NCI-H2107 (cell line): ENCODE results near the gene CAMSAP1.

Experiments used
- DNase-seq: peaks from one replicate; lab custom pipeline; 2025; lab: John Stamatoyannopoulos, UW

CAMSAP1 gene

DNA sequence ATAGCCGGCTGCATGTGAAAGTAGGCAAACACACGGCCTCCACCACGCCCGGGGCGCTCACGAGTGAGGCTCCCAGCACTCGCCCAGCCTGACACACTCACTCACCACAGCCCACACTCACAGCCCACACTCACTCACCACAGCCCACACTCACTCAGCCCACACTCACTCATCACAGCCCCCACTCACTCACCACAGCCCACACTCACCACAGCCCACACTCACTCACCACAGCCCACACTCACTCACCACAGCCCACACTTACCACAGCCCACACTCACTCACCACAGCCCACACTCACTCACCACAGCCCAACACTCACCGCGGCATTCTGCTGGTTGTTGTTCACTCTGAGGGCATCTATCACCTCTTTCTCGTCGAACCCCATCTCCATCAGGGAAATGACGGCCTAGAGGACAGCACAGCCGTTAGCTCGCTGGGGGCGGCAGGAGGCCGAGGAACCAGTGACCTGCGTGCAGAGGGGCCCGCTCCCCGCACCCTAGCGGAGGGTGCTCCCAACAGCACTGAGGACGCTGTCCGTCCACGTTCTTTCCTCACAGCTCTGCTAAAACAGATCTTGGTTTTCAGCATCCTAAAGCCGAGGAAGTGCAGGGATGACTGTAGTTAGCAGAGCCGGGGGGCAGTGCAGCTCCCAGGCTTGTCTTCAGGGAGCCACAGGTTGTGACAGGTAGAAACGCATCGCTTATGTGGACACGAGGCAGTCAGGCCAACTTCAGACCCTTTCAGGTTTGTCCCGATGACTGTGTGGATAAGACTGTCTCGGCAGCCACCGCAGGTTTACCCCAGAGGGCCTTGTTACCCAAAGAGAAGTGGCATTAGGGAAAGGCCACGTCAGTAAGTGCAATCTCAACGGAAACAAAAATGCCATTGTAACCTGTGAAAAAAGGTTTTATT, 32.3 kb upstream of the CAMSAP1 start:
- no peak for DNase-seq

DNA sequence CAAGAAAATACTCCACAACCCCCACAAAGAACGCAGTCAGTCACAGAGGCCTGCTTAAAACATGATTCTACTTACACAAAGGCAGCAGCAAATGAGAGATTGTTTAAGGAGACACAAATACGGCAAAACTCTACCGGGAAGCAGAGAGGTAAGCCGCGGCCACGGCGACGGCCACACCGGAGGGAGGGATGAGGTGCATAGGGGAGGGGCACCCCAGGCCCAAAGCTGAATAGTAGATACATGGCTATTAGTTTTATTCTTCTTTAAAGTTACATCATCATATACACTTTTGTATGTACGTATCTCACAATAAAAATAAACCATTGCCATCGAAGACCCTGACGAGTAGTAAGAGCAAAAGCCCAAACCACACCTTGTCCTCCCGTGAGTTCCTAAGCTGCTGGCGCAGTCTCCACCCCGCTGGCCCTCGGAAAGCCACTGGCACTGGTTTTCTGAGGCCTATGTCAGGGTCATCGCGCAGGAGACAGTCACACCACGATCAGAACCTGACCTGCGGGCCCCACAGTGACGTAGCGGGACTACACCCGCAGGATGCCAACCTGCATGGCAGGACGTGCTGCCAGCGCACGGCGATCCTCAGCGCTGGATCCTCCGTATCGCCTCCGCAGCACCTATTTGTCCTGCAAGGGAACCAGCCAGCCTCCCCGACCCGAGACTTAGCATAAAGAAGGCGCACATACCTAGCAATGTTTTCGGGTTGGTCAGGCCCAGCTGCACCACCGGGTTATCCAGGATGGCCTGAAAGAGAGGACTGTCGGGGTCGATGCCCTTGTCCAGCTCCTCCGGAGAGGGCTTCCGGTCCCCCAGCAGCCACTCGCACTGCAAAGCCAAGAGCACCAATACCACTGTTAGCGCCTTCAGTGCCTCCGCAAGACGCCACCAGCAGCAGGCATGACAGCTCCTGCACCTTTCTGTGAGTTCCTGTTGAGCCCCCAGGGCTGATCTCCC, 30.5 kb upstream of the CAMSAP1 start:
- DNase-seq: no peak

DNA sequence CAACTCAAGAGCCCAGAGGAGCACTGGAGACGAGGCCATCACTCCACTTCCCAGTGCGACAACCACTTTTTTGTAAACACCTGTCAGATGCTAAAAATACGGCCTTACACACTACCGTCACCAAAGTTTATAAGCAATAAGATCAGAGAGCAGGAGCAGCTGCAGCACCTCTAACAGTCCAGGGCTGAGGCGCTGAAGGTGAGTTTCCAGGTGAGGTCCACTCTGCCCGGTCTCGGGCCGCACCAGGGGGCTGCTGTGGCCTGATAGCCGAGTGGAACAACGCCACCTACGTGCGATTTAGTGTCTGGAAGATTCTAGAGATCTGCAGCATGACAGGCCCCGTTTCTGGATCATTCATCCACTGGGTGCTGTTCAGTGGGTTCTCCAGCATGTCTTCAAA, 25.8 kb upstream of the CAMSAP1 start:
- DNase-seq: no peak

- no peak for DNase-seq
Measured at GRCh38 chr9:135932656-135933055, 25.3 kb upstream of the CAMSAP1 start.

DNA sequence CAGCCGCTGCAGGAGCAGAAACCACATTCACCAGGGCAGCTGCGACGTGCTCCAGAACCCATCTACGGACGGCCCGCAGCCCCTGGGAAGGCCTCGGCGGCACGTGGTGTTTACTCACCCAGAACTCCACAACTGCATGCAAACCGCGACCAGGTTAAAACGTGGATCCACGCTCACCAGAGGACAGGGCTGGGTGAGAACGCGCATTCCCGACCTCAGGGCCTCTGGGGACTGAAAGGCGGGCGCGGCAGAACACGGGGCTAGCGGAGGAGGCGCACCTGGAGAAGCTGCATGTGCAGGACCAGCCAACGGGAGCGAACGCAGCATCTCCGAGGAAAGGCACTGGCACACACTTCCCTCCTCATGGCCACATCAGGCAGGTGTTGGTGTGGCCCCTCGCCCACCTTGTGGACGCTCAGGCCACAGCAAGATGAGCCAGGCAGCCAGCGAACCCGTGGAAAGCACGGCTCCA, 24.0 kb upstream of the CAMSAP1 start:
- DNase-seq: no peak

- no peak for DNase-seq
Measured at GRCh38 chr9:135930446-135931345, 23.4 kb upstream of the CAMSAP1 start.

- no peak for DNase-seq
Measured at GRCh38 chr9:135929656-135930445, 22.5 kb upstream of the CAMSAP1 start.

GRCh38 chr9:135928731-135929655, 21.6 kb upstream of the CAMSAP1 start:
- DNase-seq: no peak

DNA sequence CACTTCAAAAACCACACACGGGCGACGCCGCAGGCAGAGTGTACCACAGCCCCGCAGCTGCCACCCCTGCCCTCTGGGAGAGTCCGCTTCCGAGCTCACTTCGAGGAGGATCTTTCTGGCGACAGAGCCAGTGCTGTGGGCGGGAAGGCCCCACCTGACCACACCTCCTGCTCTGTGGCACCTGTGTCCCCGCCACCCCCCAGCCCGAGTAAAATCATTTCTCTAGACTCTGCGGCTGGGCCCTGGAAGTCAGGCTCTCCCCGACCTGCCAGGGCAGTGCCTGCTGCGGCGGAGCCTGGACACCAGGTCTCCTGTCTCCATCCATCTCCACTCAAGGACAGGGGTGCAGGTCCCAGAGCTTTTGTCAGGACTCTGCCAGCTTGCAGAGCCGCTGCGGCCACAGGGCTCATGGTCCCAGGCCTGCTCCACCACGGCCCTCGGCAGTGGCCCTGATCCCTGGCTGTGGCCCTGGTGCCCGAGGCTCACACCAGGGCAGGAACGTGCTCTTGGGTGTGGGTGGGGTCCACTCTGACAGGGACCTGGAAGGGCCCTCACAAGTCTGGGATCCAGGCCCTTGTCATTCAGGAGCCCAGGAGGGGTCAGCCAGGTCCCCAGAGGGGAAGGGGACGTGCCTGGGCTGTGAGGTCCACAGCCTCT, 20.9 kb upstream of the CAMSAP1 start:
- DNase-seq: no peak

DNA sequence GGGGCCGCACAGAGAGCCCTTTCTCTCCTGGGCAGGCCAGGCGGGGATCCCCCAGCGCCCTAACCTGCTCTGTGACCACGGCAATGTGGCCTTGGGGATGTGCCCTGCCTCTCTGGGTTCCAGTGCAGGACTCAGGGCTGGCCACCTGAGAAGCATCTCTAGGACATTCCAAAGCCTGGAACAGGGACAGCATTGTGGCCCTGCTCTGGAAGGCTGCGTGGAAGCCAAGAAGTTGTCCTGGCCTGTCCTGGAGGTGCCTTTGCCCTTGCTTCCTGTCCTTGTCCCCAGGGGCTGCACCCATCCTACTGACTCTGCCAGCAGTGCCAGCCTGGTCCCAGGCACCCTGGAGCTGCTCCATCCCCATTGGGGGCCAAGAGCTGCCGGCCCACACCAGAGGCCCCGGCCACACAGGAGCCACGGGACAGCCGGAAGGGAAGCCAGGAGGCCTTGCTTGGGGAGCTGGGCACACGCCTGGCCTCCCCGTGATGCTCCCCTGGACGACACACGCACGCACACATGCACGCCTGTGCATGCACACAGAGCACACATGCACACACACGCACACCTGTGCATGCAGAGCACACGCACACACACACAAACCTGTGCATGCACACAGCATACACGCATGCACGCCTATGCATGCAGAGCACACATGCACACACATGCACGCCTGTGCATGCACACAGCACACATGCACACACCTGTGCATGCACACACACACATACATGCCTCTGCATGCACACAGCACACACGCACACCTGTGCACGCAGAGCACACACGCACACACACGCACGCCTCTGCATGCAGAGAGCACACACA, 20.1 kb upstream of the CAMSAP1 start:
- DNase-seq: no peak

DNA sequence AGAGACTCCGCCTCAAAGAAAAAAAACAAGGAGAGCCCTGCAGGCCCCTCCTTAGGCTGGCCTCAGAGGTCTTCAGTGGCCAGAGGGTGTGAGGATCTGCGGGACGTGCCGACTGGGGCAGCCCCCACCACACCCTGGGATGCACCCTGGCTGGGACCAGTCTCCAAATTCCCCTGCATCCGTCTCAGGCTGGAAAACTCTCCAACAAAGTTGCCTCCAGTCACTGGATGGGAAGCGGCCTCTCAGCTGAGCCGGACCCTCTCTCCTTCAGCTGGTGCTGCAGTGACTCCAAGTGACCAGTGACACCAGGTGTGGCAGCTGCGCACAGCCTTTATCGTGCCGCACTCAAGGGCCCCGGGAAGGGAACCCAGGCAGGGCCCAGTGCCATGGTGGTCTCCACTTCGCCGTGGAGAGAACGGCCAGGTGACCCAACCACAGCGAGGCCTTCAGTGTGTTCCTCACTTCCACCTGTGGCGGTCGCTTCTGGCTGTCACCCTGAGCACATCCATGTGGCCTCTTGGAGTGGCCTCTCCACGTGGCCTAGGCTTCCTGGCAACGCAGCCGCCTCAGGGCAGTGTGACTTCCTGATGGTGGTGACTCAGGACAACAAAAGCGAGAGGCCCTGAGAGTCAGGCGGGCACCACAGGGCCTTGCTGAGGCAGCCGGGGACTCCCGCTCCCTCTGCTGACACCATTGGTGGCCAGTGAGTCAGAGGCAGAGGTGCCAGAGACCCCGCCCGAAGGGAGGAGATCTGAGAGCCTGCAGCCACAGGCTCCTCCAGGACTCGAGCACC, 19.3 kb upstream of the CAMSAP1 start:
- no peak for DNase-seq

DNA sequence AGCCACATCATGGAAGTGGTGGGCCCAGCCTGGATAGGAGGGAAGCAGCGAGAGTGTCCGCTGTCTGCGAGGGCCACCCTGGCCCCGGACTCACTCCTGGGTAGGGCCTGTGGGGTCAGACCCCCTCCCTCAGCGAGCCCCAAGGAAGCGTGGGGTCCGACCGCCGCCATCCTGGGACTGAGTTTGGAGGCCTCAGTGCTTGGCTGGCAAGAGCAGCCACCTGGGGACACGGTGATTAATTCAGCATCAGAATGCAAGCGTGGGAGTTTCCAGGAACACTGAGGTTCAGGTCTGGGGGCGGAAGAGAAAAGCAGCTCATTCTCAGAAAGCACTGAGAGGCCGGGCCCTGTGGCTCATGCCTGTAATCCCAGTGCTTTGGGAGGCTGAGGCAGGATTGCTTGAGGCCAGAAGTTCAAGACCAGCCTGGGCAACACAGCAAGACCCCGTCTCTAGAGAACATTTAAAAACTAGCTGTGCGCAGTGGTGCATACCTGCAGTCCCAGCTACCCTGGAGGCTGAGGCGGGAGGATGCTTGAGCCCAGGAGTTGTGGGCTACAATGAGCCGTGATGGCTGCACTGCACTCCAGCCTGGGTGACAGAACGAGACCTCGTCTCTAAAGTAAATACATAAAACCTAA, 18.3 kb upstream of the CAMSAP1 start:
- DNase-seq: no peak

GRCh38 chr9:135924628-135925338, 17.4 kb upstream of the CAMSAP1 start:
- no peak for DNase-seq

DNA sequence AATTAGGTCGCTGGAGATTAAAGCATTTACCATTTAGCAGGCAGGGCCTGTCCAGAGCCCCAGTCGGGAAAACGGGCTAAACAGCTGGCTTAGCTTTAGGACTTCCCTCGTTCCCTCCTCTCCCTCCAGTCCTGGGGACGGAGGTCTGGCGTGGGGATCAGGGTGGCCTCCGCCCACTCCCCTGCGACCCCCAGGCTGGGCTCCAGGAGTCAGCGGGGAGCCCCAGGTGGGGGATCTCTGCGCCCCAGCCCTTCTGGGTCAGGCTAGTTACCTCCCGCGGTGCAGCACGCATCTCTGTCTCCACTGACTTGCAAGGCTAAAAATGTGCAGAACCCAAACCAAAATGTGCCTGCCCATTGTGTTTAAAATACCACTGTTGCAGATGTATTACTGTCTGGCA, 16.2 kb upstream of the CAMSAP1 start:
- DNase-seq: no peak

GRCh38 chr9:135921749-135922310, 14.5 kb upstream of the CAMSAP1 start:
- no peak for DNase-seq
